EH (cell line): ENCODE data around the gene KIF26B.
"Not testable (repeated sequence)": the region's sequence is repeated elsewhere in the genome, so short reads cannot be mapped to it uniquely, and the experiment has no call there.

Experiments used
- DNase-seq: peaks from one replicate; pipeline ENCODE4 v3.0.0-alpha.2; 2015; ENCODE audit warnings: low read depth

The KIF26B gene

DNA sequence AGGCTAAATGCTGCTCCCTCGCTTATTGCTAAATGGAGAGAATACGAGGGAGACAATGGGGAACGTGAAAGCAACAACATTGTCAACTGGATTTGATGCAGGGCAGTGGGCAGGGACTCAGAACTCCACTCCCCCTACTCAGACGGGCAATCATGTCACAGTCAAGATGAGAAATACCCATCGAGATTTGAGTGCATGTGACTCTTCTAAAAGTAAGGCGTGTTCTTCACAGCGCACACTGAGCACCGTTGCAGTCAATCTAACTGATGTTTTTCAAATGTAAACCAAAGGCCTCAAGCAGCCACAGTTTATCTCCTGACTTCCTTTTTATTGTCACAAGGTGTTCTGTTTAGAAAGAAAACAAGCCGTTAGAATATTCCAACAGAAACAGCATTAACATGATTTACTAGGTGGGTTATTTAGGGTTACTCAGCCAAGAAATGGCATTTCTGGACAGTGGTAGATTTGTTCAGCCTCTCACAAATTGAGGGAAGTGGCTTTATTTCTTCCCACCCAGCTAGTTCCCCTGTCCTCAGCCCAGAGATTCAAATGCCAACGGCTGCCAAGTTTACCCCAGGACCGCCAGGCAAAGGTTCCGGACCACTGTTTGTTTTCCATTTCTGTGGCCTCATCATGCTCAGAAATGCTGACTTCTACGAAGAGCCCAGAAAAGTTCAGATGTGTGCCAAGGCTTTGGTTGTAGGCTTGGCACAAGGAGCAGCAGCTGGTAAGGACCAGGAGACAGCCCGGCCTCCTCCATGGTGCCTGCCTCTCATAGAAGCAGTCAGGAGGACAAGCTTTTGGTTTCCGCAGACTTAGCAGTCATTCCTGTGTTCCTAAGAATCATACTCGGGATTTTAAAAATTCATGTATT lies 171.4 kb downstream of the KIF26B start:
- no peak for DNase-seq

DNA sequence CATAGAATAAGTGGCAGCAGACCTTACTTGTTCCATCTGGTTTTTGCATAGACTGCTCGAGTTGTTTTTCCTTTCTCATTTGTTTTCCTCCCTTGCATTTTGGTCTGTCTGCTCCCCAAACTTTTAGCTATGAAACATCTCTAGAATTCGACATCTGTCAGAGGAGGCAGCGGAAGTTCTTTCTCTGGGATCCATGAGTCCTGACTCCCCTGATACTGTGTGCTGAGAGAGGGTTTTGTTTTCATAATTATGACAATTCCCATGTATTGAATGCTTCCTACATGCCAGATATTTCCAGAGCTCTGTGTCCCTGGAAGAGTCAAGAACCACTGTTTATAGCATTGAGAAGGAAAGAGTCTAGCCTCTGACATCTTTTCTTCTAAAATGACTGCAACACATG lies 172.6 kb downstream of the KIF26B start:
- no peak for DNase-seq

DNA sequence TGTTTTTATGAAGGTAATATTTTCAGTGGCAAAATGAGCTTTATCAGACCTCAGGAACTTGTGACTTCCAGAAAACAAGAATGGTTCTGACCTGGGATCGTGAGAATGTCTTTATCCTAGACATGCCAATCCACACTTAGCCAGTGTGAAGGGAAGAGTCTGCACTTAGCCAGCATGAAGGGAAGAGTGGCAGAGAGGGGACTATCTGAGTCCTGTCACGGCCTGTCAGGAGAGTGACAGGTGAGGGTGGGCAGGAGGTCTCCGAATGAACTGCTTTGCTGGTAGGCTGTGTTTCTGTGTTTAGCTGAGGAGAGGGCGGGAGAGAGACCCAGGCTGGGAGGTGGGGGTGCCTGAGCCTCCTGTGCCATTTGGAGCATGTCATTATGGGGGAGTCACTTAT lies 173.1 kb downstream of the KIF26B start:
- no peak for DNase-seq

DNA sequence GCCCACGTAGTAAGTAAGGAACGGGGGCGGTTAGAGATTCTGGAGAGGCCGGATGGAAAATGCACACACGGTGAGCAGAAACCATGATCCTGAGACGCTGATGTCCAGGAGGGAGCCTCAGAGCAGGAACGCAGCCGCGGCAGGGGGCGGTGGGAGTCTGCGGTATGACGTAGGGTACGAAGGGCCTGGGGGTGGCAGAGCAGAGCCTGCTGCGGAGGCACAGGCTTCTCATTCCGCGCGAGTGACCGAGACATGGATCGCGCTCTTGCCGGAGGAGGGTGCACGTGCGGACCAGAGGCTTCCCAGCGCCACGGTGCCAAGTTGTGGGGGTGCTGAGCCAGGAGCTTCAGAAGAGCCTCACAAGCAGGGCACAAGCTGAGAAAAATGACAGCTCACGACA lies 176.2 kb downstream of the KIF26B start:
- no peak for DNase-seq

DNA sequence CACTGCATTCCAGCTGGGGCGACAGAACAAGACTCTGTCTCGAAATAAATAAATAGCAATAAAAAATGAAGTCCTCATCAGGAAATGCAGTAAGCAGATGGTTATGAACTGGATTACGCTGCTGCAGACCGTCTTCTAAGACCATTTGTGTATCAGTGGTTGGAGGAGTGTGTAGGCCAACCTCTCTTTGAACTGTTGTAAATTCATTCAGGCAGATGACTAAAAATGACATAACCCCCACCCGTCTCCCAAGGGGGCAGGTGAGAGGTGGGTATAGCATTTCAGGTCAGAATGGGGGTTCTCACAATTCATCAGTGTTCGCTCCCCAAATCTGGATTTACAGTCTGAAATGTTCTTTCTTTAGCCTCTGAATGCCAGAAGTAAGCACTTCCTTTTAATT lies 177.3 kb downstream of the KIF26B start:
- no peak for DNase-seq

DNA sequence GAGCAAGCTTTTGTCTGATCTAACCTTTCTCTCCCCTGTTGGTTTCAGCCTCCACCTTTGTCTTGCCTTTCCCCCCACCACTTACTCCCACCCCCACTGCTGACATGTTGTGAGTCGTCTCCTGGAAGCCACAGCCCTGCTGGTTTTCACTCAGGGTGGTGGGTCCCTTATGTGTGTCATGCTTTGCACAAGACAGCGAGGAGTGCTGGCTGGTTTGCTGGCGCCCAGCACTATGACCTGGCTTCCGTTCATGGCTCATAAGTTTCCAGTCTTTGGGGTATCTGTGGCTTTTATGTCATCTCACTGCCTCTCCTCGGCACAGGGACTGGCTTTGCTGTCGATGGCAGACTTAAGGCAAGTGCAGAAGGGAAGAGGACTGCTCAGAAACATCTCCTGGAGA lies 177.7 kb downstream of the KIF26B start:
- no peak for DNase-seq

DNA sequence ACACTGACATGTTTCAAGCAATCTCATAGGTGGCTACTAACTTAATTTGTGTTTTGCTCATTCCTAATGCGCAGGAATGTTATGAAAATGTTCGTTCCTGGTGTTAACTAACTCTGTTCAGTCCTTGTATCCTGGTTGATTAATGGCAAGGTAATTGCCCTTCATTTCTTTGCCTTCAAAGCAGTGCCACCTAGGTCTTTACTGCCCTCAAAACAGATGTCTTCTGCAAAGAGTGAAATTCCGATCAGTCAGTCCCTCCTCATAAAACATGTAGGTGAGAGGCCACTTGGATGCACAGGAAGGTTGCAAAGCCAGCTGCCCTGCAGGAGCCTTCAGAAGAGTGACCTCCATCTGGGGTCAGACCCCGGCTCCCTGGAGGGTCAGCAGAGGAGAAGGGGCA lies 179.4 kb downstream of the KIF26B start:
- no peak for DNase-seq

DNA sequence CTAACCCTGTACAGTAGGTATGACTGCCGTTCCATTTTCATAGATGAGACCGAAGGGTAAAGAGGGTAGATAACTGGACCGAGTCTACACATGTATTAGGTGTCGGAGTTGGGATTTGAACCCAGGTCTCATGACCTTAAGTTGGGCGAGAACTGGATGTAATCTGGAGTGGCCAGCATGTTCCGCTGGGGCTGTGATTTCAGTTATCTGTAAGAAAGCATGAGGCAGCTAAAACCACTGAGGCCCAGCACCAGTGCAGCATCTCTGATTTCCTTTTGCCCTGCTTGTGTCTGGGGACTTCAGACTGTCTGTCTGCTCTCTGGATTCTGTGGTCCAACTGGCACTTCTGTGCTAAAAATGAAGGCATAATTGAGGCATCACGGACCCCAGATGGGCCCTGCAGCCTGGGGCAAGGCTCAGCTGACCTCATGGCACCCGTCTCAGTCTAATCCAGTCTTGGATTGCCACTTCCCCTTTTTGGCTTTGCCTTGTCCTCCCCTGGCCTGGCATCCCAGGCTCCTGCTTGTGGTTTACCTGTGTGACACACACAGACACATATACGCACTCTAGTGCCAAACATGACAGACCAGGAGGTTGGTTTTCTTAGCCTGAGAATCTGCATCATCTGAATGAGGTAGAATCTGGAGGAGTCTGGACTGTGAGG lies 180.2 kb downstream of the KIF26B start:
- DNase-seq, result no peak

DNA sequence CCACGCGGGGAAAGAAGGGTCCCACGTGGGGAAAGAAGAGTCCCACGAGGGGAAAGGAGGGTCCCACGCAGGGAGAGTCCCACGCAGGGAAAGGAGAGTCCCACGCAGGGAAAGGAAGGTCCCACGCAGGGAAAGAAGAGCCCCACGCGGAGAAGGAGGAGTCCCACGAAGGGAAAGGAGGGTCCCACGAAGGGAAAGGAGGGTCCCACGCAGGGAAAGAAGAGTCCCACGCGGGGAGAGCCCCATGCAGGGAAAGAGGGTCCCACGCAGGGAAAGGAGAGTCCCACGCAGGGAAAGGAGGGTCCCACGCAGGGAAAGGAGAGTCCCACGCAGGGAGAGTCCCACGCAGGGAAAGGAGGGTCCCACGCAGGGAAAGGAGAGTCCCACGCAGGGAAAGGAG lies 180.9 kb downstream of the KIF26B start:
- DNase-seq, result not testable (repeated sequence)

DNA sequence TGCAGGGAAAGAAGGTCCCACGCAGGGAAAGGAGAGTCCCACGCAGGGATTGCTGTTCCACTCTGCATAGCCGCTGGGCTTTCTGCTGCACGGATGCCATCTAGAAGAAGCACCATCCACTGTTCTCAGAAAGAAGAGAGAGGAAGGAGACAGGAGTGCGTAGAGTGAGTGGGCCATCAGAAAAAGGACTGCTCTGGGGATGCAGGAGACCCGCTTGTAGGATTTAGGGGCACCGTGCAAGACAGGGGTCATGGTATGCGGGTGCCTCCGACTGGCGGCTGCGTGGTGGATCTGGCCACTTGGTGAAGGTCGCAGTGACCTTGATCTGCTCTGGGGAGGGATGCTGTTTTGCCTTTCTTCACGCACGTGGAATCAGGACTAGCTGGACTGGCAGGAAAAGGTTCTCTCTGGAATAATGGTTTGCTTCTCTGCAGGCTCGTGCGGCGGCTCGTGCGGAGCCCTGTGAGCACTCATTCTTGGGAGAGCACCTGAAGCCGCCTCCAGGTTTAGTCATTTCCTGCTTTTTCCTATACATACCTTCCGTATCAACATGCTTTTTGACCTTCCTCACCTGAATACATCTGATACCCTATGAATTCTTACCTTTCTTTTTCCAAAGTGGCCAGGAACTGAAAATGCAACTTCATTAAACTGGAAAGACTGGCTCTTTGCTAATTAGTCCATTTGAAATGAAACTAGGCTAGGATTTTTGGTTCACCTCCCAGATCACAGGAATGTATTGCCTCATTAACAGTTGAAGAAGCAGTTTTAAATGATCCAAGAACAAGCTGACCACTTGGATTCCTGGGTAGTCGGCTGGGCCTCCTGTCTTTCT lies 181.6 kb downstream of the KIF26B start:
- no peak for DNase-seq

DNA sequence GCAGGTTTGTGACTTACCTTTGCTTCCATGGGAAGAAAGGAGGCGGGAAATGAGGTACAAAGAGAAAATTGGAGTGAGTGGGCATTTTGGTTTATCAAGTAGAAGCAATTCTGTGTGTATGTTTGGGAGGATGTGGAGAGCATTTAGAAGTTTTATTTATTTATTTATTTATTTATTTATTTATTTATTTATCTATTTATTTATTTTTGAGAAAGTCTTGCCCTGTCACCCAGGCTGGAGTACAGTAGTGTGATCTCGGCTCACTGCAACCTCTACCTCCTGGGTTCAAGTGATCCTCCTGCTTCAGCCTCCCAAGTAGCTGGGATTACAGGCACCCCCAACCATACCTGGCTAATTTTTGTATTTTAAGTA lies 182.2 kb downstream of the KIF26B start:
- DNase-seq, result not testable (repeated sequence)

DNA sequence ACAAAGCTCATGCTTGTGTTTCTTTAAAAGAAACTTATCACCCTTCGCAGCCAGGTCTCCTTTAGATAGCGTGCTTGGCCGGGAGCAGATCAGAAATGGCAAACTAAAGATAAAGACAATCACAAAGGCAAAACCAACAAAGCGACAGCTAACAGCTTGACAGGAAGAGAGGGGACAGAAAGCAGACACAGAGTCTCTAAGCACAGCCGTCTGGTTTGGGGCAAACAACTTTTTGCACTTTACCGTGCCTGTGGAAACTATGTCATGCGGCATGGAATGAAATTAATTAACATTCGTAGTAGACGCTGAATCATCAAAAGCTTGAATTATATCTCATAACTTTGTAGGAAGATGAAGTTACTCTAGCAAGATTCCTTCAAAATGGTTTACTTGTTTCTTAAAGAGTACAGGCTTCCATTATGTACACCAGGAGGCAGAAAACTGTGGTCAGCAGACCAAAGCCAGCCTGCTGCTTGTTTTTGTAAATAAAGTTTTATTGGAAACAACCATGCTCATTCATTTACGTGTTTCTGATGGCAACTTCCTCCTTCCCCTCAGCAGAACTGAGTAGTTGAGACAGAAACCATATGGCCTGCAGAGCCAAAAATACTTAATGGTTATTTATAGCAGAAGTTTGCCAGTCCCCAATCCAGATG lies 183.2 kb downstream of the KIF26B start:
- DNase-seq, result no peak

DNA sequence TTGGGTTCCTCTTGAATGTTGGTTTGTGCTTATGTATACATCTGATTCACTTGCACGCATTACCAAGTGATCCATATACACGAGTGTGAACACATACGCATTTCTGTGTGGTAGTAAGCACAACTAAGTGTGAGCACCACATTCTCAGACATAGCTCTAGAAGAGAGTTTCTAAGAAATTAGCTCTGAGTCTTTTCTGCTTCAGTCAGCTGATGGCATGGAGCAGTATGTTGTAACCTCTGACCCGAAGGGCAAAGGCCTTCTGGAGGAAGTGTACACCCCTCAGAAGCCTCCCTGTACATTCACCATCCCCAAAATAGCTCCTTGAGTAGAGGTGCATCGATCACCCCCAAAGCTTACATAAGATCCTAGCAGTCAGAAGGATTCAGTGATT lies 183.7 kb downstream of the KIF26B start:
- DNase-seq, result no peak

DNA sequence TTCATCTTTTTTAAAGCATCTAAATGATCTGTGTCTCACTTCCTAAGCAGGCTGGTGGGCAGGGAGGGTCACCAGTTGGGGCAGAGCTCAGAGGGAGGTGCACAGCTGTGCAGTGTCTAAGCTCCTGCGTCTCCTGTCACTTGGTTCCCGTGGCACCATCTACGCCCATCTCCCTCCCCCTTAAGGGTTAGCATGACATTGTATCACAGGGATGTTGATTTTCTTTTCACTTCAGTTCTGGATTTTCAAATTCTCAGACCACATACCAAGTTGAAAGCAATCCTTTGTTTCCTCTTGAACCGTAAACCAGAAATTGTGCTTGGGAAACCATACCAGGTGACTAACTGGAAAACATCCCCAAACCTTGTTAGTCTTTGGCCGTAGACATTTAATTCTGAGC lies 187.0 kb downstream of the KIF26B start:
- no peak for DNase-seq

DNA sequence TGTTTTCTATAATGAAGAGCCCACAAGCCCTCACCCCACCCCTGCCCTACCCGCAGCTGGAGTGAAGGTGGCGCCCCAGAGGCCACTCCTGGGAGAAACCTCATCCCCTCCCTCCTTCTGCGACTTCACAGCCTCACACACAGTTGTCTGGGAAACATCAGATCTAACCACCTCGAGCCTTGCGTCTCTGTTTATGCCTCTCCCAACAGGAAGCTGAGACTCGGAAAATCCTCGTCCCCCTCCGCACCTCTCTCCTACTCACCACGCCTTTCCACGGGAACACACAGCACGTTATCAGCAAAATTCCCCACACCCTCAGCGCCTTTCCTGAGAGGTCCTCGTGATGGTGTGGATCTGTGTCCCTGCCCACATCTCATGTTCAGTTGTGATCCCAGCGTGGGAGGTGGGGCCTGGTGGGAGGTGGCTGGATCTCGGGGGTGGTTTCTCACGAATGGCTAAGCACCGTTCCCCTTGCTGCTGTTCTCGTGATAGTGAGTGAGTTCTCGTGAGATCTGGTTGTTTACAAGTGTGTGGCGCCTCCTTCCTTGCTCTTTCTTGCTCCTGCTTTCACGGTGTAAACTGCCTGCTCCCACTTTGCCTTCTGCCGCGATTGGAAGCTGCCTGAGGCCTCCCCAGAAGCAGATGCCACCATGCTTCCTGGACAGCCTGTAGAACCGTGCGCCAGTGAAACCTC lies 190.6 kb downstream of the KIF26B start:
- no peak for DNase-seq

DNA sequence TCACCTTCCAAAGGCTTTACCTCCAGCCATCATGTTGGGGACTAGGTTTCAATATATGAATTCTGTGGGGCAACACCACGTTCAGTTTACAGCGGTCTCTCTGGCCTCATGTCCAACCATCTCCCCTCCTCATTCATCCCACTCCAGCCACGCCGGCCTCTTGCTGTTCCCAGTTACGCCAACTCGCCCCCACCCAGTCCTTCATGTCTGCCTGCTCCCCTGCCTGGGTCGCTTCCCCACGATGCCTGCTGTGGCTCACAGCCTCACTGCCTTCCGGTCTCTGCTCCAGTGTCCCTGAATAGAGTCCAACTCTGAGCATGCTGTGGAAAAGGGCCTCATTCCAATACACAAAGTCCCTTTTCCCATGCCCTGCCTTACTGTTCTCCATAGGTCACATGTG lies 193.8 kb downstream of the KIF26B start:
- no peak for DNase-seq

DNA sequence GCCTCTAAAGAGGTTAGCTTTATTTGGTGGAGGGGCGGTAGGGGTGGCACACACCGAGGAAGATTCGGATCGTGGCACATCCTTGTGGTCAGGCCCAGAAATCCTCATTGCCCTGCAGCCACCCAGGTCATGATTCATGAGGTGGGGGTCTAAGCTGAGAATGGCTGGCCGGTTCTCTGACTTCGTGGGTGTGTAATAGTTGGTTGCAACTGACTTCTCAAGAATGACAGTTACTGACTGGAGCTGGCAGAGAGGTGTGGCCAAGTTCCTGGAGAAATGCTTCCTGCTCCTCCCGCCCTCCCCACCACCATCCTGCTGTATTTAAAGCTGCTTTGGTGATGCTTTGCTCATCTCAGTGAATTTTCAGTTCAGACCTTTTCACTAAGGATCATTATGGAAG lies 198.6 kb downstream of the KIF26B start:
- no peak for DNase-seq

DNA sequence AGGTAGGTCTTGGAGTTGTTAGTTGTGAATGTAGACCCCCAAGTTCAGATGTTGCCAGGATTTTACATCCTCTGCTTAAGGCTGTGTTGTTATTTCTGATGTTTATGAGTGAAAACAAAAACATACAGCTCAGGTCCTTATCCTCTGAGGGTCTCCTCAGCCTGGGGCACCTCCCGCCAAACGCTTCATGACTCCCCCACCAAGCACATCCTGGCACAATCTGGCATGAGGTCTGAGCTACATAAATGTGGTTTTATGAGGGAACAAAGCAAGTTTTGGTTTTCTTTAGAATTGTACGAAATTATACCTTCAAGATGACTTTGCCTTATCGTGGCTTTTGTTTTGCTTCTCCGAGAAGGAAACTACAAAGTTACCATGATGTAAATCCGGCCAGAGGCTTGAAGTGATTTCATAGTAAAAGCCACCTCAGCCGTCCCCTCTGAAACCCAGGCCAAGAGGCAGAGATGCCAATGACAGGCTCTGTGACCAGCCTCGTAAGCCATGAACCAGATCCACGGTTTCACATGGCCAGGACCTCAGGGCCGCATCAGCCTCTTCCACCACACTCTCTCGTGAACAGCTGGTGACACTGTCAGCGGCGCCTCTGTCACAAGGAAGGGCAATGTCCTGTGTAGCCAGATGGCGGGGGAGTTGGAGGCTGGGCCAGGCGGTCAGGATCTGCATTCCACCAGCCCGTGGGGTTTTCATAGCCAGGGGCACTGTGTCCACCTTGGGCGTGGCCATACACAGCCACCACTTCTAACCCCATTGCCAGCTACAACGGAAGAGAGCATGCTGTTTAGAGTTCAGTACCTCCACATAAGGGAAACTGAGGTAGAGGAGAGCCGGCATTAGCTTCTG lies 199.4 kb downstream of the KIF26B start:
- no peak for DNase-seq

DNA sequence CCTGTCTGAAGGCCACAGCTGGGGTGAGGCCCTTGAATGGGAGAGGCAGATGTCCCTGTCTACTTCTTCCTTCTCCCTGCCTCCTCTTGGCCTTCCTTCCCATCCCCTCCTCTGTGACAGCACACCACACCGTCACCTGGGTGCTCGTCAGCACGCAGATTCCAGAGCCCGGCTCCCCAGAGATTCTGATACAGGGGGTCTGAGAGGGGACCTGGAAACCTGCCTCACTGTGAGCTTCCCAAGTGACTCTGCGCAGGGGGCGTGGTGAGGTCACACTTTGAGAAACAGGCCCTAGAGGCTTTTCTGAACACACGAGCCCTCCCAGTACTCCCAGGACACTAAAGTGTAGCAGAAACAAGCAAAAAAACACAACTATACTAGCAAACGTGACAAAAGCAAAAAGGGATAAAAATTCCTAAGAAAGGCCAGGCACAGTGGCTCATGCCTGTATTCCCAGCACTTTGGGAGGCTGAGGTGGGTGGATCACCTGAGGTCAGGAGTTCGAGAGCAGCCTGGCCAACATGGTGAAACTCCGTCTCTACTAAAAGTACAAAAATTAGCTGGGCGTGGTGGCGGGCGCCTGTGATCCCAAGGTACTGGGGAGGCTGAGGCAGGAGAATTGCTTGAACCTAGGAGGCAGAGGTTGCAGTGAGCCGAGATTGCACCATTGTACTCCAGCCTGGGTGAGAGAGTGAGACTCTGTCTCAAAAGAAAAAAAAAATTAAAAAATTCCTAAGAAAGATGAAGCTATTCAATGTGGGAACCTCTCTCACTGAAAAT lies 201.3 kb downstream of the KIF26B start:
- not testable (repeated sequence) for DNase-seq
